Liver (tissue), 9 donors: ENCODE measurements around the gene CHRNG. TPM values are rescaled to one million over a fixed set of nuclear protein-coding genes. Genes with fewer than 3 reads are reported as not detected.

ENCODE experiments used
- DNase-seq: peaks from one replicate; pipeline ENCODE4 v3.0.0-alpha.2; 2017; ENCODE audit warnings: low spot score
- H3K27ac ChIP-seq, 2 donors: one replicate each; pipeline ENCODE4 v1.7.0; 2013; ENCODE audit warnings: inconsistent platforms in 2 of 2, low read length in 2 of 2, control low read depth in 1 of 2, low read depth in 1 of 2, mild to moderate bottlenecking in 1 of 2
- H3K27me3 ChIP-seq, 4 donors: one replicate each; pipeline versions ENCODE4 v1.6.1 to v1.7.0; 2013; ENCODE audit warnings: low read length in 3 of 4, inconsistent platforms in 1 of 4, mild to moderate bottlenecking in 1 of 4, moderate library complexity in 1 of 4; ENCODE audit not compliant: control insufficient read depth in 4 of 4, insufficient read depth in 4 of 4
- H3K36me3 ChIP-seq, 4 donors: one replicate each; pipeline versions ENCODE4 v1.6.1 to v1.7.0; 2013; ENCODE audit warnings: low read length in 3 of 4, mild to moderate bottlenecking in 3 of 4, low read depth in 1 of 4, moderate library complexity in 1 of 4; ENCODE audit not compliant: control insufficient read depth in 4 of 4, insufficient read depth in 3 of 4
- H3K4me1 ChIP-seq, 4 donors: one replicate each; pipeline versions ENCODE4 v1.6.1 to v1.7.0; 2013; ENCODE audit warnings: low read length in 3 of 4, mild to moderate bottlenecking in 3 of 4, moderate library complexity in 1 of 4; ENCODE audit not compliant: control insufficient read depth in 4 of 4, insufficient read depth in 4 of 4
- H3K4me3 ChIP-seq, 3 donors: one replicate each; pipeline versions ENCODE4 v1.6.1 to v1.7.0; 2013; ENCODE audit warnings: low read length in 3 of 3, control low read depth in 1 of 3, low read depth in 1 of 3, mild to moderate bottlenecking in 1 of 3
- H3K9ac ChIP-seq, 2 donors: one replicate each; pipeline ENCODE4 v1.7.0; 2013; ENCODE audit warnings: low read length in 2 of 2, mild to moderate bottlenecking in 2 of 2, moderate library complexity in 2 of 2, control low read depth in 1 of 2, low read depth in 1 of 2
- H3K9me3 ChIP-seq, 4 donors: one replicate each; pipeline versions ENCODE4 v1.6.1 to v1.7.0; 2013; ENCODE audit warnings: low read length in 3 of 4; ENCODE audit not compliant: control insufficient read depth in 4 of 4
- ATF3 ChIP-seq: IDR thresholded peaks from 2 replicates; pipeline ENCODE4 v1.6.1; 2016; ENCODE audit warnings: antibody characterized with exemption
- FOXA2 ChIP-seq: IDR thresholded peaks from 2 replicates; pipeline ENCODE4 v1.6.1; 2016; ENCODE audit warnings: antibody characterized with exemption
- HNF4A ChIP-seq, 2 donors: conservative IDR thresholded peaks; 2 replicates each; pipeline ENCODE4 v1.6.1; 2016; ENCODE audit warnings: antibody characterized with exemption in 2 of 2, mild to moderate bottlenecking in 2 of 2
- NR2F2 ChIP-seq: IDR thresholded peaks from 2 replicates; pipeline ENCODE4 v1.6.1; 2016; ENCODE audit warnings: antibody characterized with exemption
- RAD21 ChIP-seq, 2 donors: IDR thresholded peaks; 2 replicates each; pipeline ENCODE4 v1.6.1; 2016; ENCODE audit warnings: antibody characterized with exemption in 2 of 2, mild to moderate bottlenecking in 2 of 2
- RXRA ChIP-seq, 2 donors: IDR thresholded peaks; 2 replicates each; pipeline ENCODE4 v1.6.1; 2017 to 2018; ENCODE audit warnings: antibody characterized with exemption in 2 of 2, mild to moderate bottlenecking in 1 of 2
- YY1 ChIP-seq: IDR thresholded peaks from 2 replicates; pipeline ENCODE4 v1.6.1; 2016; ENCODE audit warnings: antibody characterized with exemption, mild to moderate bottlenecking
- WGBS: extraction: QIAGEN DNeasy Blood & Tissue Kit; methylation state at CpG from one replicate; pipeline ENCODE4 v1.1.7; 2013; 5-methylcytosine and 5-hydroxymethylcytosine counted together
- polyA plus RNA-seq, 2 donors: library from polyadenylated mRNA; stranded (reverse) in 1 of 2; unstranded in 1 of 2; fragments of 200-250 nt in 1 of 2; fragments of >200 nt in 1 of 2; fragmentation: Nextera tagmentation in 1 of 2; extraction: Ambion mirVana in 1 of 2; gene quantifications; one replicate each; pipeline versions ENCODE4 v1.2.1 to v1.2.3, GENCODE V29; 2013 to 2015
- total RNA-seq, 2 donors: library from RNA; depleted of rRNA; stranded (reverse); fragments of >200 nt; gene quantifications; one replicate each; pipeline ENCODE4 v1.2.3, GENCODE V29; 2014
- TF ChIP-seq, protein P1 (sequence below): IDR thresholded peaks from 2 replicates; pipeline ENCODE4 v1.6.1; 2016; ENCODE audit warnings: antibody characterized with exemption, mild to moderate bottlenecking
- TF ChIP-seq, protein P2 (sequence below): fragments of 150-350 bp; IDR thresholded peaks from 2 replicates; pipeline ENCODE4 v1.5.1; 2017; ENCODE audit warnings: improper control_type of control experiment, low read depth, low read length; ENCODE audit not compliant: missing input control
- TF ChIP-seq, protein P3 (sequence below): IDR thresholded peaks from 2 replicates; pipeline ENCODE4 v1.6.1; 2016; ENCODE audit warnings: antibody characterized with exemption
- donor health status: healthy.
- donor health status: healthy.
- donor health status: healthy.
- donor health status: healthy.
- donor health status: healthy.

CHRNG gene
- total and polyA plus RNA-seq, 4 donors = not detected

- TF ChIP-seq, protein P1, sequence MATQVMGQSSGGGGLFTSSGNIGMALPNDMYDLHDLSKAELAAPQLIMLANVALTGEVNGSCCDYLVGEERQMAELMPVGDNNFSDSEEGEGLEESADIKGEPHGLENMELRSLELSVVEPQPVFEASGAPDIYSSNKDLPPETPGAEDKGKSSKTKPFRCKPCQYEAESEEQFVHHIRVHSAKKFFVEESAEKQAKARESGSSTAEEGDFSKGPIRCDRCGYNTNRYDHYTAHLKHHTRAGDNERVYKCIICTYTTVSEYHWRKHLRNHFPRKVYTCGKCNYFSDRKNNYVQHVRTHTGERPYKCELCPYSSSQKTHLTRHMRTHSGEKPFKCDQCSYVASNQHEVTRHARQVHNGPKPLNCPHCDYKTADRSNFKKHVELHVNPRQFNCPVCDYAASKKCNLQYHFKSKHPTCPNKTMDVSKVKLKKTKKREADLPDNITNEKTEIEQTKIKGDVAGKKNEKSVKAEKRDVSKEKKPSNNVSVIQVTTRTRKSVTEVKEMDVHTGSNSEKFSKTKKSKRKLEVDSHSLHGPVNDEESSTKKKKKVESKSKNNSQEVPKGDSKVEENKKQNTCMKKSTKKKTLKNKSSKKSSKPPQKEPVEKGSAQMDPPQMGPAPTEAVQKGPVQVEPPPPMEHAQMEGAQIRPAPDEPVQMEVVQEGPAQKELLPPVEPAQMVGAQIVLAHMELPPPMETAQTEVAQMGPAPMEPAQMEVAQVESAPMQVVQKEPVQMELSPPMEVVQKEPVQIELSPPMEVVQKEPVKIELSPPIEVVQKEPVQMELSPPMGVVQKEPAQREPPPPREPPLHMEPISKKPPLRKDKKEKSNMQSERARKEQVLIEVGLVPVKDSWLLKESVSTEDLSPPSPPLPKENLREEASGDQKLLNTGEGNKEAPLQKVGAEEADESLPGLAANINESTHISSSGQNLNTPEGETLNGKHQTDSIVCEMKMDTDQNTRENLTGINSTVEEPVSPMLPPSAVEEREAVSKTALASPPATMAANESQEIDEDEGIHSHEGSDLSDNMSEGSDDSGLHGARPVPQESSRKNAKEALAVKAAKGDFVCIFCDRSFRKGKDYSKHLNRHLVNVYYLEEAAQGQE = no peak
- no peak for TF ChIP-seq YY1
- TF ChIP-seq FOXA2 = no peak
- TF ChIP-seq, protein P2, sequence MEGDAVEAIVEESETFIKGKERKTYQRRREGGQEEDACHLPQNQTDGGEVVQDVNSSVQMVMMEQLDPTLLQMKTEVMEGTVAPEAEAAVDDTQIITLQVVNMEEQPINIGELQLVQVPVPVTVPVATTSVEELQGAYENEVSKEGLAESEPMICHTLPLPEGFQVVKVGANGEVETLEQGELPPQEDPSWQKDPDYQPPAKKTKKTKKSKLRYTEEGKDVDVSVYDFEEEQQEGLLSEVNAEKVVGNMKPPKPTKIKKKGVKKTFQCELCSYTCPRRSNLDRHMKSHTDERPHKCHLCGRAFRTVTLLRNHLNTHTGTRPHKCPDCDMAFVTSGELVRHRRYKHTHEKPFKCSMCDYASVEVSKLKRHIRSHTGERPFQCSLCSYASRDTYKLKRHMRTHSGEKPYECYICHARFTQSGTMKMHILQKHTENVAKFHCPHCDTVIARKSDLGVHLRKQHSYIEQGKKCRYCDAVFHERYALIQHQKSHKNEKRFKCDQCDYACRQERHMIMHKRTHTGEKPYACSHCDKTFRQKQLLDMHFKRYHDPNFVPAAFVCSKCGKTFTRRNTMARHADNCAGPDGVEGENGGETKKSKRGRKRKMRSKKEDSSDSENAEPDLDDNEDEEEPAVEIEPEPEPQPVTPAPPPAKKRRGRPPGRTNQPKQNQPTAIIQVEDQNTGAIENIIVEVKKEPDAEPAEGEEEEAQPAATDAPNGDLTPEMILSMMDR = no peak
- TF ChIP-seq, protein P3, sequence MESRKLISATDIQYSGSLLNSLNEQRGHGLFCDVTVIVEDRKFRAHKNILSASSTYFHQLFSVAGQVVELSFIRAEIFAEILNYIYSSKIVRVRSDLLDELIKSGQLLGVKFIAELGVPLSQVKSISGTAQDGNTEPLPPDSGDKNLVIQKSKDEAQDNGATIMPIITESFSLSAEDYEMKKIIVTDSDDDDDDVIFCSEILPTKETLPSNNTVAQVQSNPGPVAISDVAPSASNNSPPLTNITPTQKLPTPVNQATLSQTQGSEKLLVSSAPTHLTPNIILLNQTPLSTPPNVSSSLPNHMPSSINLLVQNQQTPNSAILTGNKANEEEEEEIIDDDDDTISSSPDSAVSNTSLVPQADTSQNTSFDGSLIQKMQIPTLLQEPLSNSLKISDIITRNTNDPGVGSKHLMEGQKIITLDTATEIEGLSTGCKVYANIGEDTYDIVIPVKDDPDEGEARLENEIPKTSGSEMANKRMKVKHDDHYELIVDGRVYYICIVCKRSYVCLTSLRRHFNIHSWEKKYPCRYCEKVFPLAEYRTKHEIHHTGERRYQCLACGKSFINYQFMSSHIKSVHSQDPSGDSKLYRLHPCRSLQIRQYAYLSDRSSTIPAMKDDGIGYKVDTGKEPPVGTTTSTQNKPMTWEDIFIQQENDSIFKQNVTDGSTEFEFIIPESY = no peak
- no peak for TF ChIP-seq NR2F2
- no peak for TF ChIP-seq ATF3
- TF ChIP-seq RXRA (IDR thresholded peaks at IDR 0.05) = no peak
- TF ChIP-seq RAD21 (IDR thresholded peaks at IDR 0.05) = no peak
Observed at GRCh38 chr2:232492236-232492848, 47.1 kb upstream of the CHRNG start (continued).

DNA sequence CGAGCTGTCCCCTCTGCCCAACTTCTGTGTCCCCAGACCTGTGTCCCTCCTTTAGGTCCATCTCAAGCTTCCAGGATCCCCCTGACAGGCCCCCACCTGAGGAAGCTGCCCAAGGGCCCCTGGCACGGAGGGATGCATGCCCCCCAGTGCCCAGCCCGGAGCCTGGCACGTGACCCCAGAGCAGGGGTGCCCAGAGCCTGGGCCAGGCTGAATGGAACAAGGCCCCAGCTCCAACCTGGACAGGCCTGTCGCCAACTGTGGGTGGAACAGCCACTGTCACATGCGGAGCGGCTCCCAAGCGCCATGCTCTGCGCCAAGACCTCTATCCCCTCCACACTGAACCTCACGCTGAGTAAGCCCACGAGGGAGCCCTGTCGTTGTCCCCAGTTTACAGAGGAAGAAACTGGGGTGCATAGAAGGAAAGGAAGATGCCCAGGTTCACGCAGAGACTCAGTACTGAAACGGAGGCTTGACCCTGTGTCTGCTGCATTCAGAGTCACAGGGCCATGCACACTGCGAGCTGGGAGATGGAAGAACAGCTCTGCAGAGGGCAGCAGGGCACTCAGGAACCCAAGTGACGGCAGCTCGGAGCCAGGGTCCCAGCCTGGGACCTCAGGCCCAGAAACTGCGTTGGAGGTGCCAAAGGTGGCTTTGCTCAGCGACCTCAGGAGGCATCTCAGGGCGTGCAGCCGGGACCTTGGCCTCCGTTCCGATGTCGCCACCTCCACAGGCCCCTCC is 46.4 kb upstream of the CHRNG start:
- H3K27ac ChIP-seq = no peak overlapping the region
- no peak overlapping the region for H3K4me3 ChIP-seq
- H3K27me3 ChIP-seq = peaks cover 0 to 2% (median 0%) of the 10 kb centered on the region in 4 donors
- WGBS = 90% methylated on average over 24 of the region's 24 CpGs
- no peaks in the 10 kb centered on the region for H3K36me3 ChIP-seq
- TF ChIP-seq NR2F2 (no peak), HNF4A (conservative IDR thresholded peaks at IDR 0.05) (no peak)
- TF ChIP-seq, protein P1 = no peak
- no peak for DNase-seq
- no peaks in the 10 kb centered on the region for H3K4me1 ChIP-seq
- no peak overlapping the region for H3K9ac ChIP-seq
- H3K9me3 ChIP-seq = no peaks in the 10 kb centered on the region
